Measurements from ENCODE around the gene SLIT3.

SLIT3 gene

GRCh38 chr5:168920019-168920810 is 380.7 kb downstream of the SLIT3 start:
- DNase-seq (ENCODE audit: low read depth): no peak
- TF ChIP-seq, protein P1, sequence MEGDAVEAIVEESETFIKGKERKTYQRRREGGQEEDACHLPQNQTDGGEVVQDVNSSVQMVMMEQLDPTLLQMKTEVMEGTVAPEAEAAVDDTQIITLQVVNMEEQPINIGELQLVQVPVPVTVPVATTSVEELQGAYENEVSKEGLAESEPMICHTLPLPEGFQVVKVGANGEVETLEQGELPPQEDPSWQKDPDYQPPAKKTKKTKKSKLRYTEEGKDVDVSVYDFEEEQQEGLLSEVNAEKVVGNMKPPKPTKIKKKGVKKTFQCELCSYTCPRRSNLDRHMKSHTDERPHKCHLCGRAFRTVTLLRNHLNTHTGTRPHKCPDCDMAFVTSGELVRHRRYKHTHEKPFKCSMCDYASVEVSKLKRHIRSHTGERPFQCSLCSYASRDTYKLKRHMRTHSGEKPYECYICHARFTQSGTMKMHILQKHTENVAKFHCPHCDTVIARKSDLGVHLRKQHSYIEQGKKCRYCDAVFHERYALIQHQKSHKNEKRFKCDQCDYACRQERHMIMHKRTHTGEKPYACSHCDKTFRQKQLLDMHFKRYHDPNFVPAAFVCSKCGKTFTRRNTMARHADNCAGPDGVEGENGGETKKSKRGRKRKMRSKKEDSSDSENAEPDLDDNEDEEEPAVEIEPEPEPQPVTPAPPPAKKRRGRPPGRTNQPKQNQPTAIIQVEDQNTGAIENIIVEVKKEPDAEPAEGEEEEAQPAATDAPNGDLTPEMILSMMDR (conservative IDR thresholded peaks at IDR 0.05; ENCODE audit: control insufficient read depth, insufficient read depth, low read depth, low read length): no peak
- H3K4me3 ChIP-seq (ENCODE audit: control insufficient read depth, low read depth, low read length): no peak overlapping the region

GRCh38 chr5:168917947-168918600 is 382.9 kb downstream of the SLIT3 start:
- no peak for DNase-seq (ENCODE audit: low read depth)
- TF ChIP-seq, protein P1 (conservative IDR thresholded peaks at IDR 0.05; ENCODE audit: control insufficient read depth, insufficient read depth, low read depth, low read length): no peak

DNA sequence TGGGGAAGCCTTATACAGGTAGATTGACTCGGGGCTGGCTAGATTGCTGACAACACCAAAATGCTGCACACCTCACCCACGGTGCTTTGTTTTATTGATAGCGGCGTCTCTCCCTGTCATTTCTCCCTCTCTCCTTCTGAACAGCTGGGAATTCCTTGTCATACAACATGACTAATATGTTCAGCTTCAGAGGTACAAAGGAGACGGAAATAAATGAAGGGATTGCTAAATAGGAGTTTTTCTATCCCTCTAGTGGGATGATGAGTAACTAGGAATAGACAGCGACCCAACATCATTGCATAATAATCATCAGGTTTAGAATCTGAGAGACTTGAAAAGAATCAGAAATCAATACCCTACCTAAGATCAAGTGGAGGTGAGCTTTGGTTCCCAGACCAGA is 384.1 kb downstream of the SLIT3 start:
- TF ChIP-seq, protein P1 (conservative IDR thresholded peaks at IDR 0.05; ENCODE audit: control insufficient read depth, insufficient read depth, low read depth, low read length): no peak
- H3K4me3 ChIP-seq (ENCODE audit: control insufficient read depth, low read depth, low read length): no peak overlapping the region
- DNase-seq (ENCODE audit: low read depth): peak; percentile 68

More at GRCh38 chr5:168917947-168918600, 382.9 kb downstream of the SLIT3 start:
- no peak overlapping the region for H3K4me3 ChIP-seq (ENCODE audit: control insufficient read depth, low read depth, low read length)

- TF ChIP-seq, protein P1 (conservative IDR thresholded peaks at IDR 0.05; ENCODE audit: control insufficient read depth, insufficient read depth, low read depth, low read length): no peak
- peak; percentile 46 for DNase-seq (ENCODE audit: low read depth)
- no peak overlapping the region for H3K4me3 ChIP-seq (ENCODE audit: control insufficient read depth, low read depth, low read length)
These were observed 384.7 kb downstream of the SLIT3 start for GRCh38 chr5:168916266-168916665.

- no peak for DNase-seq (ENCODE audit: low read depth)
- no peak overlapping the region for H3K4me3 ChIP-seq (ENCODE audit: control insufficient read depth, low read depth, low read length)
- TF ChIP-seq, protein P1 (conservative IDR thresholded peaks at IDR 0.05; ENCODE audit: control insufficient read depth, insufficient read depth, low read depth, low read length): no peak
These were observed 386.4 kb downstream of the SLIT3 start for GRCh38 chr5:168914491-168914890.

GRCh38 chr5:168910874-168911273 is 390.1 kb downstream of the SLIT3 start:
- TF ChIP-seq, protein P1 (conservative IDR thresholded peaks at IDR 0.05; ENCODE audit: control insufficient read depth, insufficient read depth, low read depth, low read length): no peak
- no peak for DNase-seq (ENCODE audit: low read depth)
- no peak overlapping the region for H3K4me3 ChIP-seq (ENCODE audit: control insufficient read depth, low read depth, low read length)
